ENCODE results near the gene RALY.

- TF ChIP-seq CTCF (IDR thresholded peaks at IDR 0.05; ENCODE audit: poor library complexity) (no peak), EZH2 (IDR thresholded peaks at IDR 0.05; ENCODE audit: borderline replicate concordance) (no peak), EZH2phosphoT487 (IDR thresholded peaks at IDR 0.05; ENCODE audit: low read depth, severe bottlenecking, unreplicated experiment) (no peak)
Measured at GRCh38 chr20:33994222-33994913, 657 bp downstream of the RALY start.

Measured in hepatocyte (in vitro differentiated cells).